Measurements from ENCODE around the gene PGAP3. TPM values are rescaled to one million over a fixed set of nuclear protein-coding genes. Genes with fewer than 3 reads are reported as not detected.

Gene PGAP3
- total and polyA plus RNA-seq, 2 of the 4 experiments (the other 2 are of a cell fraction): 4.3 to 9.8 TPM

DNA sequence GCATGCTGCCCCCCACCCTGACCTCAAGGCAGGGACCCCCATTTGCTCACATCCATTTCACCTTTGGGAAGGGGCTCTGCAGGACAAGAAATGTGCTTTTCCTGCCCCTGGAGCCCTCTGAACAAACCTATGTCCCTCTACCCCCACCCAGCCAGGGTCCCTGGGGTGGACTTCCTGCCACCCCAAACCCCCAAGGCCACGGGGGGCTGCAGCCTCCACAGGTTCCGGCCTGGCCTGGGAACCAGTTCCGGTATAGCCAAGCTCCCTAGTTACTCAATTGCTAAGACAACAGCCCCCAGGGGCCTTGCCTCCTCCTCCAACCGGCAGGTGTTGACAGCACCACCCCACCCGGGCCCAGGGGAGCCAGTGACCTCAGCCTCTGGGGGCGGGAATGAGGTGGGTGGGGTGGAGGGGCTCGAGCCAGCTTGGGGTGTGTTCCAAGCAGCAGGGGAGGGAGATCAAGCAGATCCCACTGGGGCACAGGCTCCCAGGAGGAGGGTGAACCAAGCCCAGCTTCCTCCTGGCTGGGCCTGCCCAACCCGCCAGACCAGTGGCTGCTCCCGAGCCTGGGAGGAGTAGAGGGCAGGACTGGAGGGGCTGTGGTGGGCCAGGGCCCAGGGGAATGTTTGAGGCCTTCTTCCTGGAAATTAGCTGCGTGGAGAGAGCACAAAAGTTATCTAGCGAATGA lies 13.0 kb downstream of the PGAP3 start:
- Histone ChIP-seq H2AFZ (replicated peaks; ENCODE audit: low read length, poor library complexity) (no peak overlapping the region), H4K5ac (ENCODE audit: low read depth, low read length) (no peak overlapping the region), H3K23ac (ENCODE audit: low read depth, low read length) (no peak overlapping the region), H3K36me3 (ENCODE audit: control insufficient read depth, insufficient read depth, low read length) (peaks cover 4% of the 10 kb centered on the region; the same call in 1 of the 2 replicates), H3K4me2 (ENCODE audit: low read depth, low read length) (no peak overlapping the region), H2BK120ac (ENCODE audit: low read depth, low read length) (no peak overlapping the region), H2BK15ac (ENCODE audit: low read depth, low read length) (no peak overlapping the region), H3K27ac (ENCODE audit: insufficient read depth, low read length) (no peak overlapping the region), H2BK5ac (ENCODE audit: low read depth, low read length, poor library complexity, severe bottlenecking) (no peak overlapping the region), H3K9me1 (ENCODE audit: insufficient read depth, low read length) (peaks cover 7% of the 10 kb centered on the region; the same call in 1 of the 2 replicates), H3K27me3 (ENCODE audit: control insufficient read depth, insufficient read depth, low read length) (peaks cover 23% of the 10 kb centered on the region), H3K79me1 (ENCODE audit: low read depth in 1 of 2, low read length in 2 of 2) (no peaks in the 10 kb centered on the region), H3K9ac (ENCODE audit: low read depth, low read length) (no peak overlapping the region), H2AK5ac (ENCODE audit: low read depth, low read length) (no peak overlapping the region), H4K91ac (ENCODE audit: insufficient read depth, low read depth, low read length) (no peak overlapping the region), H3K4me3 (ENCODE audit: insufficient read depth, low read depth, low read length) (no peak overlapping the region), H3K14ac (replicated peaks; ENCODE audit: low read depth, low read length) (no peak overlapping the region), H3K4me1 (ENCODE audit: control insufficient read depth, insufficient read depth, low read length) (peaks cover 7% of the 10 kb centered on the region), H4K20me1 (ENCODE audit: insufficient read depth, low read length) (no peaks in the 10 kb centered on the region), H4K8ac (ENCODE audit: low read depth in 2 of 2, low read length in 2 of 2) (no peak overlapping the region), H2BK20ac (ENCODE audit: low read depth, low read length) (no peak overlapping the region), H2AK9ac (replicated peaks; ENCODE audit: low read depth, low read length, poor library complexity) (no peak overlapping the region), H3K18ac (ENCODE audit: low read depth, low read length) (no peak overlapping the region), H3K56ac (ENCODE audit: extremely low read depth, insufficient read depth, low read length) (no peak overlapping the region), H3K9me3 (ENCODE audit: control insufficient read depth, insufficient read depth, low read length) (no peaks in the 10 kb centered on the region), H3K4ac (ENCODE audit: low read depth, low read length) (no peak overlapping the region)
- CTCF ChIA-PET: interaction anchor here (0.8 kb wide), 1 partner anchor 13 kb away, joined by 3 read pairs; the partner anchor contains the start of gene PGAP3
- no TSS peak for BruUV-seq (replicated peaks)
- in situ Hi-C loops (cut with MboI; ENCODE audit: low sequenced_read_pairs) (no loop called here), dilution Hi-C loops (cut with HindIII; ENCODE audit: low sequenced_read_pairs, unreplicated experiment) (no loop called here), intact Hi-C loops (cut with micrococcal nuclease) (no loop called here)
- ATAC-seq (ENCODE audit: low read depth) (no peak), DNase-seq (no peak)
- POLR2A ChIA-PET (ENCODE audit: unreplicated experiment): no interaction called here
- TF ChIP-seq CHD1 (IDR thresholded peaks at IDR 0.05; ENCODE audit: low read depth, low read length): no peak
- no peak for TF ChIP-seq SMC3 (IDR thresholded peaks at IDR 0.05; ENCODE audit: low read depth, low read length)
- no peak for TF ChIP-seq FOS (IDR thresholded peaks at IDR 0.05; ENCODE audit: low read depth, low read length)
- TF ChIP-seq MAZ (IDR thresholded peaks at IDR 0.05; ENCODE audit: borderline replicate concordance, low read depth, low read length): no peak
- TF ChIP-seq, protein P1, sequence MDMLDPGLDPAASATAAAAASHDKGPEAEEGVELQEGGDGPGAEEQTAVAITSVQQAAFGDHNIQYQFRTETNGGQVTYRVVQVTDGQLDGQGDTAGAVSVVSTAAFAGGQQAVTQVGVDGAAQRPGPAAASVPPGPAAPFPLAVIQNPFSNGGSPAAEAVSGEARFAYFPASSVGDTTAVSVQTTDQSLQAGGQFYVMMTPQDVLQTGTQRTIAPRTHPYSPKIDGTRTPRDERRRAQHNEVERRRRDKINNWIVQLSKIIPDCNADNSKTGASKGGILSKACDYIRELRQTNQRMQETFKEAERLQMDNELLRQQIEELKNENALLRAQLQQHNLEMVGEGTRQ (IDR thresholded peaks at IDR 0.05; ENCODE audit: low read depth, low read length): no peak
- TF ChIP-seq, protein P2, sequence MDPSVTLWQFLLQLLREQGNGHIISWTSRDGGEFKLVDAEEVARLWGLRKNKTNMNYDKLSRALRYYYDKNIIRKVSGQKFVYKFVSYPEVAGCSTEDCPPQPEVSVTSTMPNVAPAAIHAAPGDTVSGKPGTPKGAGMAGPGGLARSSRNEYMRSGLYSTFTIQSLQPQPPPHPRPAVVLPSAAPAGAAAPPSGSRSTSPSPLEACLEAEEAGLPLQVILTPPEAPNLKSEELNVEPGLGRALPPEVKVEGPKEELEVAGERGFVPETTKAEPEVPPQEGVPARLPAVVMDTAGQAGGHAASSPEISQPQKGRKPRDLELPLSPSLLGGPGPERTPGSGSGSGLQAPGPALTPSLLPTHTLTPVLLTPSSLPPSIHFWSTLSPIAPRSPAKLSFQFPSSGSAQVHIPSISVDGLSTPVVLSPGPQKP (IDR thresholded peaks at IDR 0.05; ENCODE audit: borderline replicate concordance, low read depth, low read length): no peak
- no peak for TF ChIP-seq NFE2L2 (IDR thresholded peaks at IDR 0.05; ENCODE audit: low read depth, low read length)
- TF ChIP-seq RCOR1 (IDR thresholded peaks at IDR 0.05; ENCODE audit: insufficient replicate concordance, low read length): no peak
- no peak for TF ChIP-seq CEBPB (IDR thresholded peaks at IDR 0.05; ENCODE audit: low read depth, low read length)
- TF ChIP-seq POLR2A (IDR thresholded peaks at IDR 0.05; ENCODE audit: low read depth, low read length): no peak
- TF ChIP-seq RAD21 (IDR thresholded peaks at IDR 0.05; ENCODE audit: low read length): no peak
- TF ChIP-seq RFX5 (IDR thresholded peaks at IDR 0.05; ENCODE audit: low read depth, low read length): no peak
- TF ChIP-seq, protein P3, sequence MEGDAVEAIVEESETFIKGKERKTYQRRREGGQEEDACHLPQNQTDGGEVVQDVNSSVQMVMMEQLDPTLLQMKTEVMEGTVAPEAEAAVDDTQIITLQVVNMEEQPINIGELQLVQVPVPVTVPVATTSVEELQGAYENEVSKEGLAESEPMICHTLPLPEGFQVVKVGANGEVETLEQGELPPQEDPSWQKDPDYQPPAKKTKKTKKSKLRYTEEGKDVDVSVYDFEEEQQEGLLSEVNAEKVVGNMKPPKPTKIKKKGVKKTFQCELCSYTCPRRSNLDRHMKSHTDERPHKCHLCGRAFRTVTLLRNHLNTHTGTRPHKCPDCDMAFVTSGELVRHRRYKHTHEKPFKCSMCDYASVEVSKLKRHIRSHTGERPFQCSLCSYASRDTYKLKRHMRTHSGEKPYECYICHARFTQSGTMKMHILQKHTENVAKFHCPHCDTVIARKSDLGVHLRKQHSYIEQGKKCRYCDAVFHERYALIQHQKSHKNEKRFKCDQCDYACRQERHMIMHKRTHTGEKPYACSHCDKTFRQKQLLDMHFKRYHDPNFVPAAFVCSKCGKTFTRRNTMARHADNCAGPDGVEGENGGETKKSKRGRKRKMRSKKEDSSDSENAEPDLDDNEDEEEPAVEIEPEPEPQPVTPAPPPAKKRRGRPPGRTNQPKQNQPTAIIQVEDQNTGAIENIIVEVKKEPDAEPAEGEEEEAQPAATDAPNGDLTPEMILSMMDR (conservative IDR thresholded peaks at IDR 0.05; ENCODE audit: low read depth, low read length): no peak
- TF ChIP-seq MXI1 (IDR thresholded peaks at IDR 0.05; ENCODE audit: borderline replicate concordance, low read depth, low read length): no peak
- TF ChIP-seq BHLHE40 (IDR thresholded peaks at IDR 0.05; ENCODE audit: low read depth, low read length): no peak
- no peak for TF ChIP-seq MAFK (IDR thresholded peaks at IDR 0.05; ENCODE audit: low read depth, low read length)
- 24% methylated on average over 3 of the region's 11 CpGs; no CpG with 5 or more reads in 1 of the 2 experiments for WGBS, 2 experiments (ENCODE audit: extremely low coverage in 2 of 2, insufficient read length in 1 of 2)

Data from IMR-90 (cell line).